Measurements from ENCODE around the gene AGFG2. TPM values are rescaled to one million over a fixed set of nuclear protein-coding genes. Genes with fewer than 3 reads are reported as not detected.
"Not testable (repeated sequence)": the region's sequence is repeated elsewhere in the genome, so short reads cannot be mapped to it uniquely, and the experiment has no call there.

The AGFG2 gene
- total RNA-seq, 1 donor from 2014 or later = 1.2 TPM

DNA sequence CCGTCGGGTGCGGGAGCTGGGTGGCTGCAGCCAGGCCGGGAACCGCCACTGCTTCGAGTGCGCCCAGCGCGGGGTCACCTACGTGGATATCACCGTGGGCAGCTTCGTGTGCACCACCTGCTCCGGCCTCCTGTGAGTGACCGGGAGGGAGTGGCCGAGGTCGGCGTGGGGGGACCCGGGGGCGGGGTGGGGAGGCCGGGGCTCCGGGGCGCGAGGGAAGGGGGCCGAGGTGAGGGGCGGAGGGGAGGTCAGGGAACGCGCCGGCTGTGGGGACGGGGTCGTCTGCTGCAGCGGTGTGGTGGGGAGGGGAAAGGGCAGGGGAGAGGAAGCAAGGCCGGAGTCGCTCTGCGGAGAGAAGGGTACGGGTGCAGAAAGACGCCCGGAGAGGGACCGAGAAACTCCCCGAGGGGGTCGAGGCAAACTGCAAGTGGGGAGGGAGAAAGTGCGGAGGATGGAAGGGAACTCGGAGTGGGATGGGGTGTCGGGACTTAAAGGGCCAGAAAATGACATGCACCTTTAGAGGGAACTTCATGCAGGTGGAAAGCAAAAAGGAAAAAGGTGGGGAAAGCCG is 518 bp downstream of the AGFG2 start:
- H3K36me3 Mint-ChIP-seq = no peaks in the 10 kb centered on the region
- Histone ChIP-seq H3K4me2 (peak overlapping the region; percentile 98), H3K79me2 (ENCODE audit: low read depth) (peaks cover 13% of the 10 kb centered on the region), H3K27me3 (peaks cover 10% of the 10 kb centered on the region), H4K20me1 (ENCODE audit: low read depth) (peaks cover 13% of the 10 kb centered on the region), H3K4me3 (peak overlapping the region; percentile 64), H3K36me3 (no peaks in the 10 kb centered on the region), H3K27ac (no peak overlapping the region), H3K4me1 (peaks cover 5% of the 10 kb centered on the region), H3F3A (ENCODE audit: low read depth) (peaks cover 8% of the 10 kb centered on the region), H3K9ac (no peak overlapping the region), H3K9me3 (ENCODE audit: low read depth) (no peaks in the 10 kb centered on the region), H2AFZ (replicated peaks) (peak overlapping the region; percentile 69)
- peak; percentile 51 for DNase-seq (ENCODE audit: low spot score)
- H3K27ac Mint-ChIP-seq = no peak overlapping the region
- H3K9me3 Mint-ChIP-seq = no peaks in the 10 kb centered on the region
- peak overlapping the region; percentile 95 for H3K4me3 Mint-ChIP-seq
- TF ChIP-seq, protein P1, sequence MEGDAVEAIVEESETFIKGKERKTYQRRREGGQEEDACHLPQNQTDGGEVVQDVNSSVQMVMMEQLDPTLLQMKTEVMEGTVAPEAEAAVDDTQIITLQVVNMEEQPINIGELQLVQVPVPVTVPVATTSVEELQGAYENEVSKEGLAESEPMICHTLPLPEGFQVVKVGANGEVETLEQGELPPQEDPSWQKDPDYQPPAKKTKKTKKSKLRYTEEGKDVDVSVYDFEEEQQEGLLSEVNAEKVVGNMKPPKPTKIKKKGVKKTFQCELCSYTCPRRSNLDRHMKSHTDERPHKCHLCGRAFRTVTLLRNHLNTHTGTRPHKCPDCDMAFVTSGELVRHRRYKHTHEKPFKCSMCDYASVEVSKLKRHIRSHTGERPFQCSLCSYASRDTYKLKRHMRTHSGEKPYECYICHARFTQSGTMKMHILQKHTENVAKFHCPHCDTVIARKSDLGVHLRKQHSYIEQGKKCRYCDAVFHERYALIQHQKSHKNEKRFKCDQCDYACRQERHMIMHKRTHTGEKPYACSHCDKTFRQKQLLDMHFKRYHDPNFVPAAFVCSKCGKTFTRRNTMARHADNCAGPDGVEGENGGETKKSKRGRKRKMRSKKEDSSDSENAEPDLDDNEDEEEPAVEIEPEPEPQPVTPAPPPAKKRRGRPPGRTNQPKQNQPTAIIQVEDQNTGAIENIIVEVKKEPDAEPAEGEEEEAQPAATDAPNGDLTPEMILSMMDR (IDR thresholded peaks at IDR 0.05) = no peak
- TF ChIP-seq EZH2 (IDR thresholded peaks at IDR 0.05) = no peak
- TF ChIP-seq EZH2phosphoT487 (IDR thresholded peaks at IDR 0.05) = no peak
- peaks cover 3% of the 10 kb centered on the region for H3K27me3 Mint-ChIP-seq (ENCODE audit: insufficient read depth, low read depth)
- peaks cover 34% of the 10 kb centered on the region for H3K4me1 Mint-ChIP-seq

- TF ChIP-seq EZH2 (IDR thresholded peaks at IDR 0.05) (no peak), EZH2phosphoT487 (IDR thresholded peaks at IDR 0.05) (no peak)
- TF ChIP-seq, protein P1 (IDR thresholded peaks at IDR 0.05) = no peak
- Histone ChIP-seq H3K4me2 (peak overlapping the region; percentile 98), H3K79me2 (ENCODE audit: low read depth) (peaks cover 13% of the 10 kb centered on the region), H3F3A (ENCODE audit: low read depth) (peaks cover 8% of the 10 kb centered on the region), H4K20me1 (ENCODE audit: low read depth) (peaks cover 15% of the 10 kb centered on the region), H3K27me3 (peaks cover 10% of the 10 kb centered on the region), H3K9me3 (ENCODE audit: low read depth) (no peaks in the 10 kb centered on the region), H2AFZ (replicated peaks) (no peak overlapping the region), H3K27ac (no peak overlapping the region), H3K4me3 (peak overlapping the region; percentile 64), H3K4me1 (peaks cover 5% of the 10 kb centered on the region), H3K36me3 (no peaks in the 10 kb centered on the region), H3K9ac (no peak overlapping the region)
- peaks cover 3% of the 10 kb centered on the region for H3K27me3 Mint-ChIP-seq (ENCODE audit: insufficient read depth, low read depth)
- H3K27ac Mint-ChIP-seq = no peak overlapping the region
- DNase-seq (ENCODE audit: low spot score) = no peak
- peaks cover 40% of the 10 kb centered on the region for H3K4me1 Mint-ChIP-seq
- H3K36me3 Mint-ChIP-seq = no peaks in the 10 kb centered on the region
- H3K9me3 Mint-ChIP-seq = no peaks in the 10 kb centered on the region
- peak overlapping the region; percentile 95 for H3K4me3 Mint-ChIP-seq
These were observed 1.2 kb downstream of the AGFG2 start for GRCh38 chr7:100540073-100540723.

- not testable (repeated sequence) for H3K4me2 ChIP-seq; H2AFZ ChIP-seq (replicated peaks); H3K27ac Mint-ChIP-seq; H3K36me3 Mint-ChIP-seq; H3K4me3 ChIP-seq; H3K36me3 ChIP-seq; H3K9ac ChIP-seq; H3K9me3 Mint-ChIP-seq; DNase-seq (ENCODE audit: low spot score); H3K27ac ChIP-seq; H3K9me3 ChIP-seq (ENCODE audit: low read depth); H3F3A ChIP-seq (ENCODE audit: low read depth); H3K27me3 Mint-ChIP-seq (ENCODE audit: insufficient read depth, low read depth)
- Histone ChIP-seq H4K20me1 (ENCODE audit: low read depth) (peaks cover 18% of the 10 kb centered on the region), H3K79me2 (ENCODE audit: low read depth) (peaks cover 13% of the 10 kb centered on the region), H3K27me3 (peaks cover 10% of the 10 kb centered on the region), H3K4me1 (peaks cover 15% of the 10 kb centered on the region)
- Mint-ChIP-seq H3K4me1 (peaks cover 52% of the 10 kb centered on the region), H3K4me3 (peak overlapping the region; percentile 47)
These were observed 2.3 kb downstream of the AGFG2 start for GRCh38 chr7:100541309-100541708.

- Histone ChIP-seq H3K9ac (no peak overlapping the region), H4K20me1 (ENCODE audit: low read depth) (peaks cover 24% of the 10 kb centered on the region), H3K27me3 (peaks cover 10% of the 10 kb centered on the region), H2AFZ (replicated peaks) (no peak overlapping the region), H3F3A (ENCODE audit: low read depth) (peaks cover 8% of the 10 kb centered on the region), H3K4me1 (peaks cover 26% of the 10 kb centered on the region), H3K4me3 (no peak overlapping the region), H3K79me2 (ENCODE audit: low read depth) (peaks cover 13% of the 10 kb centered on the region), H3K27ac (no peak overlapping the region), H3K4me2 (no peak overlapping the region), H3K9me3 (ENCODE audit: low read depth) (no peaks in the 10 kb centered on the region), H3K36me3 (no peaks in the 10 kb centered on the region)
- H3K4me1 Mint-ChIP-seq = peaks cover 65% of the 10 kb centered on the region
- no peaks in the 10 kb centered on the region for H3K9me3 Mint-ChIP-seq
- peaks cover 3% of the 10 kb centered on the region for H3K27me3 Mint-ChIP-seq (ENCODE audit: insufficient read depth, low read depth)
- no peaks in the 10 kb centered on the region for H3K36me3 Mint-ChIP-seq
- TF ChIP-seq, protein P1 (IDR thresholded peaks at IDR 0.05) = no peak
- TF ChIP-seq EZH2phosphoT487 (IDR thresholded peaks at IDR 0.05) (no peak), EZH2 (IDR thresholded peaks at IDR 0.05) (no peak)
- no peak for DNase-seq (ENCODE audit: low spot score)
- no peak overlapping the region for H3K4me3 Mint-ChIP-seq
- no peak overlapping the region for H3K27ac Mint-ChIP-seq
These were observed 4.6 kb downstream of the AGFG2 start for GRCh38 chr7:100543586-100543985.

All from neural progenitor cell (in vitro differentiated cells).